A549 (cell line): ENCODE data around the gene LRRC70. TPM values are rescaled to one million over a fixed set of nuclear protein-coding genes. Genes with fewer than 3 reads are reported as not detected.

Source experiments
- polyA plus RNA-seq, 4 experiments: library from polyadenylated mRNA; depleted of rRNA in 3 of 4; stranded (reverse); fragments of >200 nt; fragmentation: RNase III in 1 of 4; extraction: RNeasy Plus Mini Kit Qiagen cat#74134 plus additional on column Dnase treatment in 1 of 4; gene quantifications; 2 replicates in 3 of 4; 3 replicates in 1 of 4; pipeline ENCODE4 v1.2.3, GENCODE V29; 2011 to 2017

The LRRC70 gene
- polyA plus RNA-seq, 2 of the 4 experiments (the other 2 are of a cell fraction): 0.32 TPM; not detected in 1

Other genes with a start within 250 kb of the LRRC70 start
- 35.5 and 49.6 TPM in 2 replicates for gene DIMT1, start 174.9 kb upstream of the LRRC70 start, polyA plus RNA-seq (2011; rRNA removed)
- gene DIMT1, start 174.9 kb upstream of the LRRC70 start, polyA plus RNA-seq (2017; fragmentation: RNase III; extraction: RNeasy Plus Mini Kit Qiagen cat#74134 plus additional on column Dnase treatment): 36.9 to 40.0 TPM (median 38.4 TPM) in 3 replicates
- 33.0 and 44.9 TPM in 2 replicates for gene IPO11, start 166.1 kb upstream of the LRRC70 start, polyA plus RNA-seq (2011; rRNA removed)
- gene IPO11, start 166.1 kb upstream of the LRRC70 start, polyA plus RNA-seq (2017; fragmentation: RNase III; extraction: RNeasy Plus Mini Kit Qiagen cat#74134 plus additional on column Dnase treatment): 20.2 to 22.7 TPM (median 20.7 TPM) in 3 replicates